KMS-11 (cell line): ENCODE measurements around the gene PNLIPRP1.

Source experiments
- H2AFZ ChIP-seq: fragments of 200-600 bp; sonication (generic); 2 replicates; pipeline ENCODE4 v1.6.1; 2016; ENCODE audit warnings: antibody characterized with exemption, mixed run types, low read depth
- H3K27ac ChIP-seq: fragments of 200-600 bp; sonication (generic); 2 replicates; pipeline ENCODE4 v1.6.1; 2016; ENCODE audit warnings: mild to moderate bottlenecking, mixed run types
- H3K27me3 ChIP-seq: fragments of 200-600 bp; sonication (generic); 2 replicates; pipeline ENCODE4 v1.6.1; 2017; ENCODE audit warnings: mild to moderate bottlenecking, low read depth, mixed run types, moderate library complexity; ENCODE audit not compliant: insufficient read depth
- H3K36me3 ChIP-seq: fragments of 200-600 bp; sonication (generic); 2 replicates; pipeline ENCODE4 v1.6.1; 2017; ENCODE audit warnings: mild to moderate bottlenecking, mixed run types; ENCODE audit not compliant: insufficient read depth
- H3K4me1 ChIP-seq: fragments of 200-600 bp; sonication (generic); 2 replicates; pipeline ENCODE4 v1.6.1; 2016; ENCODE audit warnings: mild to moderate bottlenecking, low read depth, mixed run types; ENCODE audit not compliant: poor library complexity, severe bottlenecking
- H3K4me2 ChIP-seq: fragments of 200-600 bp; sonication (generic); 2 replicates; pipeline ENCODE4 v1.7.0; 2016; ENCODE audit warnings: mild to moderate bottlenecking, mixed run types
- H3K4me3 ChIP-seq: fragments of 200-600 bp; sonication (generic); IDR thresholded peaks from 2 replicates; pipeline ENCODE4 v1.6.1; 2017; ENCODE audit warnings: low read depth, low read length, mixed read lengths; ENCODE audit not compliant: insufficient read depth
- H3K79me2 ChIP-seq: fragments of 200-600 bp; sonication (generic); 2 replicates; pipeline ENCODE4 v1.6.1; 2016; ENCODE audit warnings: low read depth, mixed run types; ENCODE audit not compliant: insufficient read depth
- H3K9ac ChIP-seq: fragments of 200-600 bp; sonication (generic); 2 replicates; pipeline ENCODE4 v1.6.1; 2016; ENCODE audit warnings: mild to moderate bottlenecking, mixed run types
- H4K20me1 ChIP-seq: fragments of 200-600 bp; sonication (generic); 2 replicates; pipeline ENCODE4 v1.6.1; 2016; ENCODE audit warnings: mild to moderate bottlenecking, mixed run types; ENCODE audit not compliant: insufficient read depth
- CTCF ChIP-seq: fragments of 200-600 bp; sonication (generic); conservative IDR thresholded peaks from 2 replicates; pipeline ENCODE4 v1.6.1; 2017; ENCODE audit warnings: low read depth, mild to moderate bottlenecking, antibody characterized with exemption, low read length, moderate library complexity, mixed read lengths

The PNLIPRP1 gene

GRCh38 chr10:116548301-116548700 lies 42.5 kb upstream of the PNLIPRP1 start:
- no peak for TF ChIP-seq CTCF
- no peak overlapping the region for H3K4me3 ChIP-seq
- H3K9ac ChIP-seq = no peak overlapping the region
- H2AFZ ChIP-seq = no peak overlapping the region
- no peaks in the 10 kb centered on the region for H4K20me1 ChIP-seq
- H3K36me3 ChIP-seq = no peaks in the 10 kb centered on the region
- no peaks in the 10 kb centered on the region for H3K27me3 ChIP-seq
- no peak overlapping the region for H3K27ac ChIP-seq
- no peak overlapping the region for H3K4me2 ChIP-seq
- H3K79me2 ChIP-seq = no peaks in the 10 kb centered on the region
- H3K4me1 ChIP-seq = no peaks in the 10 kb centered on the region

DNA sequence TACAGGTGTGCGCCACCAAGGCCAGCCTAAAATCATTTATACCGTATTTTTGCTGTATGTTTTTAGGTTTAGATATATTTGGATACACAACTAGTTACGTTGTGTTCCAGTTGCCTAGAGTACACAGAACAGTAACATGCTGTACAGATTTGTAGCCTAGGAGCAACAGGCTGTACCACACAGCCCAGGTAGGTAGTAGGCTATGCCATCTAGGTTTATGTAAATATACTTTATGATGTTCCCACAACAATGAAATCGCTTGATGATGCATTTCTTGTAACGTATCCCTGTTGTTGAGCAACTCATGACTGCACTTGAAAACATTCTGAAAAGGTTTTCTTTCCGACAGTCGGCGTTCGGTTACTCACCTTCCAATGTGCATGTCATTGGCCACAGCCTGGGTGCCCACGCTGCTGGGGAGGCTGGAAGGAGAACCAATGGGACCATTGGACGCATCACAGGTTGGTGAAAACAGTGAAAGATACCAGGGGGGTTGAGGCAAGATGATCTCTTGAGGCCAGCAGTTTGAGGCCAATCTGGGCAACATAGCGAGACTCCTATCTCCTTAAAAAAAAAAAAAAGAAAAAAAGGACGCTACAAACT lies 37.3 kb upstream of the PNLIPRP1 start:
- TF ChIP-seq CTCF = no peak

DNA sequence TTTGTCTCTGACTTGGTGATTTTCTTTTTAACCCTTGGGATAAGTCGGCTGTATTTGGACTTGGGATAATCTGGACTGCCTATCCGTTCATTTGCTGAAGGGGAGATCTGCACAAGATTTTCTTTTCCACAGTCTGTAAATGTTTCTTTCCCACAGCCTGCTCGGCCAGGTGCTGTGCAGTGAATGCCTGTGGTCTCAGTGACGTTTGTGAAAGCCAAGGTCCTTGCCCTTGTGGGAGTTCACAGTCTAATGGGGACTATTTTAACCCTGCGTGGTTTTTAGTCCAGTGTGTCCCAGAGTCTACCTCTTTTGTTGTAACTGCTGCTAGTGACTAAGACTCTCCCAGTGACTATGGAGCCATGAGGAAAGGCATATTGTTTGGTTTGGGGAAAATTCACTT lies 36.1 kb upstream of the PNLIPRP1 start:
- Histone ChIP-seq H3K27me3 (no peaks in the 10 kb centered on the region), H3K9ac (no peak overlapping the region), H3K4me3 (no peak overlapping the region), H3K4me1 (no peaks in the 10 kb centered on the region), H3K79me2 (no peaks in the 10 kb centered on the region), H3K36me3 (no peaks in the 10 kb centered on the region), H4K20me1 (no peaks in the 10 kb centered on the region), H3K27ac (no peak overlapping the region), H2AFZ (no peak overlapping the region), H3K4me2 (no peak overlapping the region)
- TF ChIP-seq CTCF = no peak

More for the DNA sequence above, 37.3 kb upstream of the PNLIPRP1 start:
- Histone ChIP-seq H2AFZ (no peak overlapping the region), H3K27me3 (no peaks in the 10 kb centered on the region), H3K4me3 (no peak overlapping the region), H3K9ac (no peak overlapping the region), H3K27ac (no peak overlapping the region), H3K36me3 (no peaks in the 10 kb centered on the region), H3K79me2 (no peaks in the 10 kb centered on the region), H3K4me1 (no peaks in the 10 kb centered on the region), H3K4me2 (no peak overlapping the region), H4K20me1 (no peaks in the 10 kb centered on the region)

DNA sequence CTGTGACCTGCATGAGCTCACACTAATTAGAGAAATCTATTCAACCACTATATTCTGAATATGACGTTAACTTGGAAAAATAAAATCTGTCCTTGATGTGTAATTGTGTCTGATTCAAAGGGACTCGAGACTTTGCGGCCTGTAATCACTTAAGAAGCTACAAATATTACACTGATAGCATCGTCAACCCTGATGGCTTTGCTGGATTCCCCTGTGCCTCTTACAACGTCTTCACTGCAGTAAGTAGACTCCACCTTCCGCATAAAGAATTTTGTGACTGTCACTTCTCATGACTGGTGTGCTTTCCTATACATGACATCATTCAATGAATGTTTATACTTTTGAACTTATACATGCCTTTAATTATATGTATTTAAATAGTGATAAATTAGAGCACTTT lies 34.9 kb upstream of the PNLIPRP1 start:
- H3K9ac ChIP-seq = no peak overlapping the region
- no peaks in the 10 kb centered on the region for H3K36me3 ChIP-seq
- H3K27me3 ChIP-seq = no peaks in the 10 kb centered on the region
- no peak overlapping the region for H3K4me2 ChIP-seq
- H3K4me3 ChIP-seq = no peak overlapping the region
- no peaks in the 10 kb centered on the region for H4K20me1 ChIP-seq
- no peak for TF ChIP-seq CTCF
- H3K27ac ChIP-seq = no peak overlapping the region
- no peaks in the 10 kb centered on the region for H3K79me2 ChIP-seq
- no peak overlapping the region for H2AFZ ChIP-seq
- H3K4me1 ChIP-seq = no peaks in the 10 kb centered on the region
